ENCODE measurements around the gene PARD3B. TPM values are rescaled to one million over a fixed set of nuclear protein-coding genes. Genes with fewer than 3 reads are reported as not detected.
A peak's percentile ranks its signal among the peaks of the same experiment; 100 is the strongest.

PARD3B gene
- total RNA-seq, 1 donor from 2014 or later, result 8.4 TPM

DNA sequence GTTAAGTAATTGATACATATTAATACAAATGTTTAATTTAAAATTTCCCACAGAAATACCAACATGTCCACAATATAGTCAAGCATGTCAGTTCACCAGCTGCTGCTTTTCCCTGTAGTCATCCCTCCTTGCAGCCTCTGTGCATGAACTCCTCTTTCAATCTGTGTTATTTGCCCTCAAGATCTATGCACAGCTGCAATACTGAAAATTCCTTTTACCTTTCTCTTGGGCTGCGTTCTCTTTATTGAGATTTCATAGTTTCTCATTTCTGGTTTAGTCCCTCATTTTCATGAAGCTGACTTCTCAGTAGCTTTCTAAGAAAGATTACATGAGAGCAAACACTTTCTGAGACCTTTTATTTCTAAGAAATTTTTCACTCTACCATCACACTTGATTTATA lies 464.9 kb downstream of the PARD3B start:
- no peak for DNase-seq (ENCODE audit: low read depth, low spot score)

DNA sequence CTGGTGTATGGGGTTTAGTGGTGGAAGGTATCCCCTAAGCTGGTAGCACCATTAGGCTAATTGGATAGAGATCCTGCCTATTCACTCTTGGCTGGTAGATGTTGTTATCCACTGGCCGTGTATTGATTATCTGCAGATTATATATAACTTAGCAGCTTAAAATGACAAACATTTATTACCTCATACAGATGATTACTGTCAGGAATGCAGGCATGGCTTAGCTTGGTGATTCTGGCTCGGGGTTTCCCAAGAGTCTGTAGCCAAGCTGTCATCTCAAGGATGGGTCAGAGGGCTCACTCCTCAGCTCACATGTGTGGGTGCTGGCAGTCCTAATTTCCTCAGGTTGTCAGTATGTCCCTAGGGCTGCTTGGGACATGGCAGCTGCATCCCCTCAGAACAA lies 465.8 kb downstream of the PARD3B start:
- no peak for DNase-seq (ENCODE audit: low read depth, low spot score)

DNA sequence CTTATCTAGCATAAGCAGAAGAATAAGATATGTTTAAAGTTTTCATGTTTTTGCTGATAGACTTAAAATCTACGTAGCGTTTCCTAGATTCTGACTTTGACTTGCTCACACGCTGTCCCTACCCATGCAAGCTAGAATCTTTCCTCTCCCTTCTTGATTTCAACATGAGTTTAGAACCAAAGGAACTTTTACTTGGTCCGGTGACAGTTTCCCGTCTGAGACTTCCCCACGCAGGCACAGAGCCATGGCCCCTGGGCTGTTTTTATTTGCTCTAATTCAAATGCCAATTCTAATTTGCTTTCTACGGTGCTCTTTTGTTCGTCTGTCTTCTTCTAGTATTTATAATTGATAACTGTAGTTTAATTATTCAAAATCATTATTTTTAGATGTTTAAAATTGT lies 467.7 kb downstream of the PARD3B start:
- DNase-seq (ENCODE audit: low read depth, low spot score), result no peak

DNA sequence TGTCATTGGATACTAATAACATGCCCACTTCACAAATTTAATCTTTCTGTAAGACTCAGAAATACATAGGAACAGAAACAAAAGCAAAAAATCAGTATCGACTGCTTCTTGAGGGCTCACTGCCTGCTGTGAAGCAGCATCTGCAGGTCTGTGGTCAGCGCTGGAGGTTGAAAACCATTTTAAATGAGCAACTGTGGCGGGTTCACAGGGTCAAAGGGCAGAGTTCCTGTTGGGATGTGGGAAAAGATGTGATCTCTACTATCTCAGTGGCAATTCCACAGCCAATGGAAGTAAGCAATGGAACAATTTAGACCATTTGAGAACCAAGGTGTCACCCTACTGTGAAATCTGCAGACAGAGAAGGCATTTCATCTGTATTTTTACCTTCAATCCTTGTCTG lies 468.3 kb downstream of the PARD3B start:
- DNase-seq (ENCODE audit: low read depth, low spot score), result no peak

DNA sequence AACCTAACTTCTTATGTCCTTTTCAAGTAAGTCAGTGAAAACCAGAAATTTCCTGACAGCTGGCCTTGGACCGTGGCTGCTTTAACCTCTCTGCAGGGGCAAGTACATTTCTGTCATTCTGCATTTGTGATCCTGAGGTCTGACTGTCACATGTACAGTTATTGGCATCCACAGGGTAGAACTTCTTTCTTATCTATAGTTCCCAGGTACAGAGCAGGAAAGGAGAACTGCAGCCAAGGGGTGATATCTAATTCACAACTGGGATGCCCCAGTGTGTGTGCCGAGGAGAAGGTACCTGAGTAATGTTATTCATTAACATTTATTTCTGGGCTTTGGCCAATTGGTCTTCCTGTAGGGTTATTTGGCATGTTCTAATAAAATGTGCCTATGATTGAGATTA lies 468.9 kb downstream of the PARD3B start:
- DNase-seq (ENCODE audit: low read depth, low spot score), result no peak

DNA sequence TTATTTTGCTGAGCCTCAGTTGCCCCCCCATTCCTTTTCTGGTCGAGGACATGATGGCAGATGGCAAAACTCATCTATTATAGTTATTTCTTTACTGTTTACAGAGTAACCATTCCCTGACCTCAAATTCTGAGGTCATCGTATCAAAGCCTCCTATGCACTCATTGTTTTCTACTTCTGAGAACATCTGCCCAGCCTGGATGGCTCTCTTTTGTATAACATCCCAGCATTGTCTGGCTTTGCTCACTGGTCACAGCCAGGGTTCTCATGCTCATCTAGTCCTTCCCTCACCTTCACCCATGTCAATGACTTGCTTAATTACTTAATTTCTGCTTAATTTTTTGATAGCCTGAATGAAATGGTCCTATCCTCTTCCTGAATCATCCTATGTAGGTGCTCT lies 472.1 kb downstream of the PARD3B start:
- no peak for DNase-seq (ENCODE audit: low read depth, low spot score)

DNA sequence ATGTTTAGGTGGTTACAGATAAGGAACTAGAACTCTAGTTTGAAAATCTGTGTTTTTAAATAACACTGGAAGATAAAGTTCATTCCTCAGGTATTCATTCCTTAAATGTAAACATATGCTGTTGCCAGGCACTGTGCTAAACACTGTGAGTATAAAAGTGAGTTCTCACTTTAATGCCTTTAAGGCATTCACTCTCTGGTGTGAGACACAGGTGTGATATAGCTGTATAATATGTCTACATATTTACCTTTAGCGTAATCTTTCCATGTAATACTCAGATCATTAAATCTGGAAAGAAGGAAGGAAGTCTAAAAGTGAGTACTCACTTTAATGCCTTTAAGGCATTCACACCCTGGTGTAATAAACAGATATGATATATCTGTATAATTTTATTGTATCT lies 472.6 kb downstream of the PARD3B start:
- DNase-seq (ENCODE audit: low read depth, low spot score), result no peak

DNA sequence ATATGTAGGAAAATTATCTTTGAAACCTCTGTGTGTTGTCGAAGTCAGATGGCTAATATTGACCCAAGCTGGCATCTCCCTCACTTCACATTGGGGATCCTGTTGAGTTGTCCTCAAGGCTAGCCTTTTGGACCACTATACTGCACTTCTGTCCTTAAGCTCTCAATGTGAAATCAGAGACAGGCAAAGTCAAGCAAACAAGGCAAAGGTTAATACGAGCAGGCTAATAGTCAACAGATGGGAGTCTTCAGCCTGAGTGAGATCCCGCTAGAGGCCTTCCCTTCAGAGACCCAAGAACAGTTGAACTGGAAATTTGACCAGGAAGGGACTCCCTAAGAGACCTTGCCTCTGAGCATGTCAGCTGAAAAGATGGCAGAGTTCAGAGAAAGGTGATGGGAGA lies 475.4 kb downstream of the PARD3B start:
- no peak for DNase-seq (ENCODE audit: low read depth, low spot score)

DNA sequence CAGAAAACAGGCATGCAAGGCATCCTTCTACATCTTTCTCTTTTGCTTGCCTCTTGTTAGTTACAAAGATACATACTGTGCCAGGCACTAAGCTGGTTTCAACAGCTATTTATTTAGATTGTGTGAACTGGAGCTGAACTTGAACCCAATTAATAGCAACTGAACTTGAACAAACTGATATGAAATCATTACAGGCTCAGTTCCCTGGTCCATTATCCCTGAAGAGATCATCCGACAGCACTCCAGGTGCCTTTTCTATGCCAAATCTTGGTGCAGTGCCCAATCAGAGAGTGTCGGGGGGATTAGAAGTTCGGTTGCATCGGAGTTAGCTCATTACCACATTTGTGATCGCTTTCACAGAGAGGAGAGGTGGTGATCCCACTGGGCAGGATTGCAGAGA lies 477.6 kb downstream of the PARD3B start:
- no peak for DNase-seq (ENCODE audit: low read depth, low spot score)

DNA sequence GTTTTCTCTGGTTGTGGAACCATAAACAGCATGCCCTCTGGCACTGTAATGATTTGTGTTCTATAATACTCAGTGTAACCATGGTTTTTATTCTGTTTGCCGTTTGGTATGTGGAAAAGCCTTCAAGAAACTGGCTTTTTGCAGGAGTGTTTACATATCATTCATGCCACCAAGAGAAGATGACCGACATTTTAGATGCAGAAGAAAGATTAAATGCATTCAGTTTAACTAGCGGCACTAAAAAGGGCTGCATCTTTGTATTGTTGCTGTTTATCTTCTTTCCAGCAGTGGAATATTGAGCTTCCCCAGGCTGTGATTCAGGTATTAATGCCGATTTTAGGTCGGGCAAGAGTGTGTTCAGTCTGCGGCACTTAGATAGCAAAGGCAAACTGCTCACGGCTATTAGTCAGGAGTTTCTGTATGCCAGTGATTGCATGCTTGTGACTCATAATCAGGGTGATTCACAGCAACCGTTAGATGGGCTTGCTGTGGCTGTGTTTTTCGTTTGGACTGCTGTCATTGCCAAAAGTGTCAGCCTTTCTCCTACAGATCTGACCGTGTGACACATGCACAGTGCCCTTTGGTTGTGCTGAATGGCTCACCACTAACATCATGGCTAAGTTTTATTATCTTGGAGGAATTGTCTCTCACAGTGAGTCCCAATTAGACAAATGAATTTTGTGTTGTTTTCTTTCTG lies 479.7 kb downstream of the PARD3B start:
- DNase-seq (ENCODE audit: low read depth, low spot score), result peak; percentile 82

DNA sequence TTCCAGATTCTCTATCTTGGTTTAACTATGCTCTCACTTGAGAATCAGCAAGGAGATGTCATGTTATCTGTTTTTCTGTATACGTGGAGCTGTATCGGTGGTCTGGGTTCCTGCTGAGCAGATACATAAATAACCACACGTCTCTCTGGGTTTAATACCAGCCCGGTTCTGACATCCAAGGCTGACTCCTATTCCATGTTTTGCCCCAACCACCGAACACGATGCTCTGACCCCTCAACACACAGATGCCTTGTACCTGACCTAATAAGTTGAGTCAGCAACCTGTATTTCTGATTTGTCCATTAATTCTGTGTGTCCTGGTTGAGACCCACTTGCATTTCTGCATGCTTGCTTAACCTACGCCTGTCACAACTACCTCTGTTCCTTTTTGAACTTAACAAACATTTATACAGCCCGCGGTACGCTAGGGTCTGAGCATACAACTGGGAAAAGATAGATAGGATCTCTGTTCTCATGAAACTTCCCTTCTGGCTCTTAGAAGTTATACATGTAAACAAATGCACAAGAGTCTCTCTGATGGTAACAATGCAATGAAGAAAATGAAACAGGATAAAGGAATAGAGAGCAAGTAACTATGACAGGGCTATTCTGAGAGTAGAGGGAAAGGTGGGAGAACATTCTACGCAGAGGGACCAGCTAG lies 480.4 kb downstream of the PARD3B start:
- no peak for DNase-seq (ENCODE audit: low read depth, low spot score)

DNA sequence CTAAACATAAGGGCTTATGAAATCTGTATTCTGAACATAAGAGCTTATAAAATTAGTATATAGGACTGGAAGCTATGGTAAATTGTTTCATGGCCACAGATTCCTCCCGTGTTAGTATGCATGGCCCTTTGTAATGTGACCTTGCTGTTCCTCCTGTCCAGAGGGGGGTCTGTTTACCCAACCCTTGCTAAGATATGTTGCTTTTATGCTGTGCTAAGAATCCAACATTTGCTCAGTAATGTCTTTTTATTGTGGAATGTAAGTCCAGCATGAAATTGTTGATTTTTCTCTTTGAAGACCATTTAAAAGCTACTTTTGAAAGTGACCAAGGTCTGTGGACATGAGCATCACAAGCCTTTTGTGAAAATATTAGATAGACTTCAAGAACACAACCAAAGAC lies 485.4 kb downstream of the PARD3B start:
- DNase-seq (ENCODE audit: low read depth, low spot score), result no peak

DNA sequence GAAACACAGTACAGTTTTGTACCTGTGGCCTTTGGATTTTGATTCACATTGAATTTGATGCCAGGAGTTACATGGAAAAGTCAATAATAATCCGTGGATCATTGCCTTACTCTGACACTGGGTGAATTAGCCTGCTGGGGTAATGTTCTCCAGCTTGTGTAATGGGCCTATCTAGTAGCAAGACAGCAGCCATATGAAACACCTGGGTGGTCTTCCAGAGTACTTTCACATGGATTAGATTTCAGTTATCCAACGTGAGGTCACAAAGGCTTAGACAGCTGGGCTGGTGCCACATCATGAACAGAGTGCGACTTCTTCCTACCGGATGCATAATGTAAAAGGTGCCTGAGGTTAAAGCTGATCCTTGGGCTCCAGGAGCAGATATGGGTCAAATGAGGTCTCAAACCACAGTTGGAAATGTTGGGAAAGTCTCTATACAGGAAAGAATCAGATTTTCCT lies 486.8 kb downstream of the PARD3B start:
- DNase-seq (ENCODE audit: low read depth, low spot score), result no peak

DNA sequence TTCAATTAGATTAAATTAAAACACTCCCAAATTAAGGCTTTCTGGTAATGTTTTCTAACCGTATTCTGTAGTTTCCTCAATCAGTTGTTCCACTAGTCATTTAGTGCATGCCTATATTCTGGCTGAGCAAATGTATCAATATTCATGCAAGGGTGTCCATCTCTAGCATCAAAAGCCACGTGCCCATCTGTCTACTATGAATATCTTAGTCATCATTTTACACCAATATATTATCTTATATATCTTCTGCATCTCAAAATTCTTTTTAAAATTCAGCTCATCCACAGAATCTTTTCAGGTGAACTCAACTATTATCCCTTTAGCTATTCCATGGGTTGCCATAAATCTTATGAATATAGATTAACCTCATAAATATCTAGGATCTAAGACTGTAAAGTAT lies 488.2 kb downstream of the PARD3B start:
- DNase-seq (ENCODE audit: low read depth, low spot score), result no peak

DNA sequence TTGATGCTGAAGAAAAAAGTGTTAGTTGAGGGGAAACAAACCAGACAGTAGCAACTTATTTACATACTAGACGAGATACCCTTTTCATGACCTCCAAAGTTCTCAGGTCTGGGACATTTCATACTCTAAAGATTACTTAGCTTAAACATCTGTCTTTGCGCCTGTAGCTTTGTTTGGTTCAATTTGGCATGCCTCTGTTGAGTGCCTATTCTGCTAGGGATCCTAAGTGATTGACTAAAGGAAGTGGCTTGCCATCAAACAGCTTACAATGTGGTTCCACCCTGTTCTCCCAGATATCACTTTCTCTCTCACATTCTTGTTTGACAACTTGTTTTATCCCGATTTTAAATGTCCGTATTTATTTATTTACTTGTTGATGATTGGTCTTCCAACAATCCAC lies 488.8 kb downstream of the PARD3B start:
- DNase-seq (ENCODE audit: low read depth, low spot score), result no peak

DNA sequence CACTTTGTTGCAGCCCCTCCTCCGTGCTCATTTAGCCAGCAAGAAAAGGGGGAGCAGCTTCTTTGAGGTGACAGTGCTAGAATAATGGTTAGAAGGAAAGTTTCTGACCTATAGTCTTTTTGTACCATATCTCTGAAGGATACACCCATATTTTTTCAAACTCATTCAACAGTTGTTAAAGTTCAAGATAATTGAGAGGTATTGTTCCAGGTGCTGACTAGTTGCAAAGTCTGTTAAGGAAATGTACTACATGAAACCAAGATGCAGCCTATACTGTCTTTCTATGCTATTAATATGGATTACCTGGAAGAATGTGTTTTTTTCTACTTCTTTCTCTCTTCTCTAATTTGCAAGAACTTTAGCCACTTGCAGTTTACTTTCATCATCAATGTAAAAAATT lies 495.0 kb downstream of the PARD3B start:
- DNase-seq (ENCODE audit: low read depth, low spot score), result no peak

DNA sequence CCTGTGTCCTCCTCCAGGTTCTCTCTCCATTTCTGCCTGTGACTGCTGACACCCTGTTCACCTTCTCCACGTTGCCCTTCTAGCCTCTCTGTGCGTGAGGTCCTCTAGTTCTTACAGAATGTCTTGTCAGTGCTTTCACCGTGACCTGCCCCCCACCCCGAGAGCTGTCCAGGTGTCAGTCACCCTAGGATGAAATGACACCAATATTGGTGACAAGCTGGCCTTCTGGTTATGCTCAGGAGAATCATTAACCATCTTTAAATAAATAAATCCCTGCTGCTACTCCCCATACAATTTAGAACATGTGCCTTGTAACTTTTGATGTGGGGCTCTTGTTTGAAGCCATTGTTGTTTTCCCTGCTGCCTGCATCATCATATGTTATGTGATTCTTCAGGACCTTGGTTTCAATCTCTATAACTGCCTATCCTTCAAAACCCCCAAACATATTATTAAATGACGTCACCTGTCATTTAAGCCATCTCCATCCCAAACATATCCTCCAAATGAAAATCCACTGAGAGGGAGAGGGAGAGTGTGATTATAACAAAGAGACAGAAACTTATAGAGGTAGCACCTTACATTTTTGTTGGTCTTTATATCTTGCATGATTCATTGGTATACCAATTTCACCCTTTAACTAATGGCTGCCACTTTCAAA lies 496.3 kb downstream of the PARD3B start:
- no peak for DNase-seq (ENCODE audit: low read depth, low spot score)

DNA sequence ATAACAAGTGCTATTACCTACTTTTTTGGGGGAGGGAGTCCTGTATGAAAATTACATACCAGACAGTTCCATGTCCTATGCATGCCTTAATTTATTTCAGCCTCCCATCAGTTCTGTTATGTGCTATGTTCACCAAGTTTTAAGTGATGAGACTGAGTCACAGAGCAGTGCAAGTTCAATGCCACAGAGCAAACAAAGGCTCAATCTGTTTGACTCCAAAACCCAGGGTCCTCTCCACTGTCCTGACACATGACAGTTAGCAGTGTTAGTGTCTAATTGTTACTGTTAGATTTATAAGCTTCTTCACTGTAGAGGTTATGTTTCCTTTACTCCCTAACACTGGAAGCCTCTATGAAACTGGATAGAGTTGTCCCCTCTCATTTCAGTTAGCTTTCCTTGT lies 498.0 kb downstream of the PARD3B start:
- no peak for DNase-seq (ENCODE audit: low read depth, low spot score)

DNA sequence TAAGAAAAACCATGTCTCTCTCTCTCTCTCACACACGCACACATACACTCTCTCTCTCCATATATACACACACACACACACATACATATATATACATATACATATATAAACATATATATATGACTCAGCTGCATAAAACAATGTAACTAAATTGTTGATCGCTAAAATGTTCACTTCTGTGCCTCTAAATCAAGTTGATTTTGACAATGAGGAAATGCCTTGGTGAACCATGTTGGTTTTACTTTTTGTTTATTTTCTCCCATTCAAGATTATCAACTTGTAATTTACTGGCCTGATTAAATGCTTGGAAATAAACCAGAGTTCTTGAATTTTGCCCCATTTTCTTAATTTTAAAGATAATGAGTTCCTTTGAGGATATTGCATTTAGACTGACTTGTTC lies 500.4 kb downstream of the PARD3B start:
- no peak for DNase-seq (ENCODE audit: low read depth, low spot score)

DNA sequence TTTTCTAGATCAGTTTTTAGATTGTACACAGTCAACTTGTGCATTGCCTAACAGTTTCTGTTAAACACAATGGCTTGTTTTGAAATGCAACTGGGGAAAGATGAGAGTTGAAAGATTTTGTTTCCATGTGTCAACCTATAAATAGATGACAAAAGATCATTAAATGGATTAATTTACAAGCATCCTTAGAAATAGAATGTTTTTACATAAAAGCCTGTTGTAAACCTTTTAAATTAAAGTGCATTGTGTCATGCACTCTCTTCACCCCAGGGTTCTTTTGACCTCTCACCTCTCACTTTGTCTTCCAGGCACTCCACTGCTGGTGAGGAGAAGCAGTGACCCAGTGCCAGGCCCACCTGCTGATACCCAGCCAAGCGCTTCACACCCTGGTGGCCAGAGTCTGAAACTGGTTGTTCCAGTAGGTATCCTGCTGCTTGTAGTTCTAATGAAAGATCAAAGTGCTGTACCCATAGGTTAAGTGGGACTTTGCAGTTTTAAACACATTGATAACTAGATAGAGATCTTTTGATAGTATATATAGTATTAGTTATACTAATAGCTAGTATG lies 502.1 kb downstream of the PARD3B start:
- no peak for DNase-seq (ENCODE audit: low read depth, low spot score)

DNA sequence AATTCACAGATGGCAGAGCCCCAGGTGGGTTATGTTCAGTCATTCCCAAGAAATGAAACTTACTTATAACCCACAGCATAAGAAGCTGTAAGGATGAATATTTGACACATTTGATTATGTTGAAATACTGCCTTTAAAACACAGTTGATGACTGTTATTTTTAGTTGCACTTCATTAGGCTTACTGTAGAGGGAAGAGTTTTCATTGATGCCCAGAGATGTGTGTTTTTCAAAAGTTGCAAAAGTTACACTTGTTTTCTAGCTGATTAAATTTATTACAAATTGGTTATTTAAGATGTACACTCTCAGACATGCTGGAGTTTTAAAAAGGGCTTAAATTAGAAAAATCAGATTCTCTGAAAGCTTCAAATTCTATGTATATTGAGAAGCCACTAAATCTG lies 506.1 kb downstream of the PARD3B start:
- DNase-seq (ENCODE audit: low read depth, low spot score), result no peak

DNA sequence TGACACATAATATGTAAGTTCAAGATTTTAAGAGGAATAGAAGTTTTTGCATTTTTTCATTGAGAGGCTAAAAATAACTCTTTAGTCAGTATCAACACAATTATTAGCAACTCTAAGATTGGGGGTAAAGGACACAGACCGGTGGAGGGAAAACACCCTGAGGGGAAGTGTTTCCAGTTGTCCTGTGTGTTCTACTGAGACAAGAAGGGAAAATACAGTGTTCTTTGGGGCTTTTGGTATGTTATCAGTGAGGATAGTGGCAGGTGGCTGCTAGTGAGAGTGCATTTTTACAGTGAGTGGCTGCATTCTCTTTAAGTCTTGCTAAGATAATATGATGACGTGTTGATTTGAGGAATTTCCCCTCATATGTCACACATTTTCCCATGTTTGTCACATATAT lies 507.5 kb downstream of the PARD3B start:
- no peak for DNase-seq (ENCODE audit: low read depth, low spot score)
